AML-193 (cell line): ENCODE measurements around the gene RAPGEF1.

Source experiments
- DNase-seq, 2 experiments: peaks; one replicate each; lab custom pipeline; 2025; lab: John Stamatoyannopoulos, UW

The RAPGEF1 gene

DNA sequence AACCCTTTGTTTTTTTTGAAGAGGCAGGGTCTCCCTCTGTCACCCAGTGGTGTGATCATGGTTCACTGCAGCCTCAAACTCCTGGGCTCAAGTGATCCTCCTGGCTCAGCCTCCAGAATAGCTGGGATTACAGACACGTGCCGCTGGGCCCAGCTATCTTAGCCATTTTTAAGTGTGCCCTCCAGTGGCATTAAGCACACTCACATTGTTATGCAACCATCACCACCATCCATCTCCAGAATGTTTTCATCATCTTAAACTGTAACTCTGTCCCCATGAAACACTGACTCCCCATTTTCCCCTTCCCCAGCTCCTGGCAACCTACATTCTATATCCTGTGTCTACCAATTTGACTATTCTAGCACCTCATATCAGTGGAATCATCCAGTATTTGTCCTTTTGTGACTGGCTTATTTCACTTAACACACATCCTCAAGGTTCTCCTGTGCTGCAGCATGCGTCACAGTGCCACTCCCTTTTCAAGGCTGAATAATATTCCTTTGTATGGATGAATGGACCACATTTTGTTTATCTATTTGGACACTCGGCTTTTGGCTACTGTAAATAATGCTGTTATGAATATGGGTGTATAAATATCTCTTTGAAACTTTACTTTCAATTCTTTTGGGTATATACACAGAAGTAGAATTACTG, 12.5 kb upstream of the RAPGEF1 start:
- DNase-seq: peak; percentile 27 to 38

DNA sequence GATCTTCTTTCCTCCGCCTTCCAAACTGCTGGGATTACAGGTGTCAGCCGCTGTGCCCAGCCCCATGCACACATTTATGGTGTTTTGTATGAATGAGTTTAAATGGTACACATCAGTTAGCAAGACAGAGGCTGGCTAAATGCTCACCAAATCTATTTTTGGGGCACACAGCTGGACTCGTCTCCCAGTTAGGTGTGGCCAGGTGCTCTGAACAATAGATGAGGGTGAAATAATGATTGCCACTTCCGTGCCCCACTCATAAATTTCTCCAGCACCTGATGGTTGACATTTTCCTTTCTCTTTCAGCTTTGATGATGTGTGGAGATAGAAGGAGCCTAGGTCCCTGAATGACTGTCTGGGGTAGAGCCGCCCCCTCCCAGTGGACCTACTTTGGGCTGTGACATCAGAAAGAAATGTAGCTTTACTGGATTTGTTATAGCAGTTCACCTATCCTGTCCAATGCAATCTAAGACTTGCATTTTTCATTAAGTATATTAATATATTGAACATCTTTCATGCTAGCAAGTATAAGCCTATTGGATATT, 8.6 kb upstream of the RAPGEF1 start:
- no peak for DNase-seq

DNA sequence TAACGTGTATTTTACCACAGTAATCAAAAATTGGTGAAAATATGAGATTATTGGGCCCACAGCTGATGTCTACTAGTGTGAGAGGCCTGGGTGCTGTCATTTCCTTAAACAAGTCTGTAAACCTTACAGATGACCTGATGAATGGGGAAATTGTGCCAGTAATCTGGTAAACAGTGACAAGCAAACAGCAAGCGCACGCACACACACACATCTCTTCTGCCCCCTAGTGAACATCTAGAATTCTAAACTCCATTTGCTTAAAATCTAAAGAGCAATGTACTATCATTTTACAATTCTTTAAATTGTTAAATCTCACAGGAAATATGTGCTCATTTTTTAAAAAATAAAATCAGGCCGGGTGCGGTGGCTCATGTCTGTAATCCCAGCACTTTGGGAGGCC, 7.5 kb upstream of the RAPGEF1 start:
- DNase-seq: peak; percentile 75 to 78

DNA sequence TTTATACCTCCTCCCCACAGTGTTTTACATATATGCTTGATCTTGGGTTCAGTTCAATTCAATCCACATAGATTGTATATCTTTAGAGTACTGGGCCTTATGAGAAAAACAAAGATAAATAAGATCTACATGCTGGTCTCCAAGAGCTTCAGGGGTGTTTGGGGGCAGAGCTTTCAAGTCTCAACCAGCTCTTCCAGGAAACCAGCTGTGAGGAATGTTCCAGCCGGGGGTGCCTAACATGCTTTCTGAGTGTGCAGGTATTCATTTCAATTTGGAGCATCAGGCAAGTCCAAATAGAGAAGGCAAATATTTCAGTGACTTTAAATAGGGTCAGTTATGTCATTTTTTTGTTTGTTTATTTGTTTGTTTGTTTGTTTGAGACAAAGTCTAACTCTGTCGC, 5.7 kb upstream of the RAPGEF1 start:
- no peak for DNase-seq

DNA sequence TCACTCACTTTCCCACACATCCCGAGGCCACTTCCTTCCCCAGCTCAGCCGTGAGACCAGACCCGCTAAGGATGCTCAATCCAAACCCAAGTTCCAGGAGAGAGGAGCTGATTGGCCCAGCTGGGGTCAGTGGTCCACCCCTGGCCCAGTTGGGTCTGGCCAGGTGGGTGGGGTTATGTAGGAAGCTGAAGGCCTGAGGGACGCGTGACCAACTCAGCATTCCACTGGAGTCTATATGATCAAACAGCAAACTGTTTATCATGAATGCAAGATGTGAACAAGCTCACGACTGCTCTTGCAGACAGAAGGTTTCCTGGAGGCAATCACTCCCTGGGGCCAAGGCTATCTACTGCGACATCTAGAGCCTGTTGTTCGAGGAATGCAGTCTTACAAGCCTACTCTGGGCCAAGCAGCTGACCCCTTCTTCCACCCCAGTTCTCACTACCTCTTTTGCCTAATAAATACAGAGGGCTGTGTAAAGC, 4.9 kb upstream of the RAPGEF1 start:
- DNase-seq: no peak

DNA sequence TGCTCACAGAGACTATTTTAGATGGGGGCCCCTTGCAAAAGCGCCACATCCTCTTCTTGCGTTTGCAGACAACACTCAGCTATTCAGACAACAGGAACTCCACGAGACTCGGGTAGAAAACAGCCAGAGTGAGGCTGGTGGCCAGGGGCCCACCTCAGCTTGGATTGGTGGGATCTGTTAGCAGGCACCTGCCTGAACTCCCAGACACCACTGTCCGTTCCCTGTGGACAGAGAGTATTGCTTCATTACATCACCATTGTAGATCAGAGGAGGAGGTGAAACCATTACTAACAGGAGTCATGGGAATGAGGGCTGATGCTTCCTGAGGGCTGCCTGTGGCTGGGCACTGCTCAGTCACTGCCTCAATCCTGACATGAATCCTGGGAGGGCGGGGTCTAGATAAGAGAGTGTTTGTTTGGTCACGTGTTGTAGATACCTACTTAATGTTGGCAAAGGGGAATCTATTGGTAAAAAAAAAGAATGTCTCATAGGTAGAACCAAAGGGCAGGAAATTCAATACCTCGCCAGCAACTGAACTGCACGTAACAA, 4.4 kb upstream of the RAPGEF1 start:
- no peak for DNase-seq

DNA sequence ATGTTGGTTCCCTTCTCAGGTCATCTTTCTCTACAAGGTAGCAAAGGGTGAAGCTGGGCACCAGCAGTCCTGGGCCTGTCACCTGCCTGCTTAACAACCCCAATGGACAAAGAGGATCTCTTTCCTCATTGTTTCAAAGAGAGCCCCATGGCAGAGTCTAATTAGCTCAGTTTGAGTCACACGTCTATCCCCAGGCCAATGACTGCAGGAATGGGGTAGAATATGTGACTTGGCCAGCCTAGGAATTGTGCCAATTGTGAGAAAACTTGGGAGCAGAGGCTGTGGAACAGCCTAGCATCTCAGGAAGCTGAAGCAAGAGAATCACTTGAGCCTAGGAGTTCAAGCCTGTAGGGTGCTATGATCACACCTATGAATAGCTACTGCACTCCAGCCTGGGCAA, 3.6 kb upstream of the RAPGEF1 start:
- no peak for DNase-seq

DNA sequence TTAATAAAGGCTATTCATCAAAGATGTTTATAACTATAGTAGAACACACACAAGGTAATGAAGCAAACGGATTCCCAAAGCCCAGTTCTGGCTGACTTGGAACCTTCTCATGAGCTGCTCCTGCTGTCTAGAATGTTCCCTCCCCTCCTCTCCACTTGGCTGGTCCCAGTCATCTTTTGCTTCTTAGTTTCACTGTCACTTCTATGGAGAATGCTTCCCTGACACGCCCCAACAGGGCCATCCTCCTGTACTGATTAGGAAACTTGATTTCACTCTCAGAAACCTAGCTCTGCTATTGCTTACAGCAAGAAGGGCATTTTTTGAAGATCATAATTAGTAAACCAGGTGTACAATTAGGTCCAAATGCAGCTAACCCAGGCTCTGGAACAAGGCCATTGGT, 3.2 kb upstream of the RAPGEF1 start:
- no peak for DNase-seq

DNA sequence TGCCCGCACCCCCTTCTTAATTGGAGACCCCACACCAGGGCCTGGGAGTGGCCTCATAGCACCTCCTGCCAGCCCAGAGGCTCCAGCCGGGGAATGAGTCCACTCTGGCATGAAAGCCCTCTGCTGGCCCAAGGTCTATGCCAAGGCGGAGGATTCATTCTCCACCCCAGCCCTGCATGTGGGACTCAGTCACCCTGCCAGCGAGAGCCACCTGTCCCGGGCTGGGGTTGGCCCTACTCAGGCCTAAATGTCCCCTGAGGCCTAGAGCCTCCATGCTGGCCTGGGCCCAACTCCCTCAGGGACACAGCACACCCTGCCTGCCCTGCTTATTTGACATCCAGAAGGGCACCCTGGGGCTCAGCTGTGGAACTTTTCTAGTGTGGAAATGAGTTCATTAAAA, 1.0 kb upstream of the RAPGEF1 start:
- no peak for DNase-seq

DNA sequence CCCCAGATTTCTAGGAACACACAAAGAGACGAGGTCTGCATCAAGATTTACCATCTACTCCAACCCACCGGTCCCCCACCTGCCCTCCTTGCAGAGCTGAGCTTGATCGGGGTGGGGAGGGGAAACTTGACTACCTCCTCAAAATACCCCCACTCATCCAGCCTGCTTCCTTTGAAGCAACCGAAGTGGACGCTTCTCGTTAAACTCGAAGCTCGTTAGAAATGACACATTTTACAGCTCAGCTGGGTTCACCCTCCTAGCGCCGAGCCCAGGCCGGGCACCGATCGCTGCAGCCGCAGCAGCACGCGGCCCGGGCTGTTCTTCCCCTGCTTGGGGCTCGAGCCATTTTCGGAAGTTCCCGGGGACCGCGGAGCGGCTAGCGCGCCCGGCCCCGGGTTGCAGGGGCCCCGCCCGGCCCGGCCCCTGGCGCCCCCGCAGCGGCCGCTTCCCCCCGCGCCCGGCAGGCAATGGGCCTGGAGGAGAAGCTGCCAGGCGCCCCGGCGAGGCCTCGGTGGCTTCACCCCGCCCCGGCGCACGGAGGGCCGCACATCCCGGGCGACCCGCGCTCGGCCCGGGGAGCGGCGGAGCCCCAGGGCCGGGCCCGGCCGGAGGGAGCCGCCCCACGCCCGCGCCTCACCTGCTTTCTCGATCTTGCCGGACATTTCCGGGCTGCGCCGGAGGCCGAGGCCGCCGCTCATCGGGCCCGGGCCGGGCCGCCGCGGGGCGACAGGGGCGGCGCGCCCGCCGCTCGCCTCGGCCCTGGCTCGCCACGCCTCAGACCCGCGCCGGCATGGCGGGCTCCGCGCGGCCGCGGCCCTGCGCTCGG, 530 bp downstream of the RAPGEF1 start:
- peak; percentile 21 to 22 for DNase-seq

DNA sequence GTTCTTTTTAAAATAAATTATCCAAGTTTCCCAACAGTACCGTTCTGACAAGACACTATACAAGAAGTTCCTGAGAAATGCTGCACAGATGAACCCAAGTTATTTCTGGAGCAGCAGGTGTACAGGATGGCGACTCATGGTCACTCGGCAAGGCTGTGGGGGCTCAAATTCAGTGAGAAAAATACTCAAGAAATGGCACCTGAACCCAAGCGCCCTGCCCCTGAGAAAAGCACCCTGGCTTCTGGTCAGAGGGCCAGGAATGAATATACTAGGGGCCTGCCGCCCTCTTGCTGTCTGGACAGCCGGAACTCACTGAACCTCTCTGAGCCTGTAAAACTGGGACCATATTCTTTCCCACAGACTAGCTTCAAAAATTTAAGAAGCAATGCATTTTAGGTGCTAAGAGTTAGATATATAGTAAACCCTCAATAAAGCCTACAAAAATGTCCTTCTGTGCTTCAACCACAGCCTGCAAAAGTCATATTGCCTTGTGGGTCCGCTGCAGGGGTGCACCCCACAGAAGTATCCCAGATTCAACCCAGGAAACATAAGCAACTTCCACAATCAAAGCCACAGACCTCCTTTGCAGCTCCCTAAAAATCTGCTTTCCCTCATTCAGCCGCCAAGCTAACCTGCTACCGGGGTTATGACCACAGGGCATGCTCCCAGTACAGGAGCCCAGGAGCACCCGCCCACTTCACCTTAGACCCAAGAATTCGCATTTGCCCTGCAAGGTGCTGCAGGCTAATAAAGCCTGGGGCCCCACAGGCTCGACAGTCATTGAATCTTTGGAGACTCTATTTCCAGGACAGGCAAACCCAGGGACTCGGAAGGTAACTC, 1.4 kb downstream of the RAPGEF1 start:
- no peak for DNase-seq

DNA sequence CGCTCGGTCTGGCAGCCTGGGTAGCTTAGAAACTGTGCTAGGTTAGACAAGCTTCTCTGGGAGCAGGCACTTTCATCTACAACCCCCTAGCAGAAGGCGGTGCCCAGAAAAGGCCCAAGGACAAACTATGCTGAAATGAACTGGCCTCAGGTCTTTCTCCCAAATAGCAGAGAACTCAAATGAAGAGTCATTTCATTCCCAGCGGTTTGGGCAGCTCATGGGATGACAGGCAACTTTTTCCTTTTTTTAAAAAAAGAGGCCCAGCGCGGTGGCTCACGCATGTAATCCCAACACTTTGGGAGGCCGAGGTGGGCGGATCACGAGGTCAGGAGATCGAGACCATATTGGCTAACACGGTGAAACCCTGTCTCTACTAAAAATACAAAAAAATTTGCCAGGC, 2.5 kb downstream of the RAPGEF1 start:
- DNase-seq: no peak

DNA sequence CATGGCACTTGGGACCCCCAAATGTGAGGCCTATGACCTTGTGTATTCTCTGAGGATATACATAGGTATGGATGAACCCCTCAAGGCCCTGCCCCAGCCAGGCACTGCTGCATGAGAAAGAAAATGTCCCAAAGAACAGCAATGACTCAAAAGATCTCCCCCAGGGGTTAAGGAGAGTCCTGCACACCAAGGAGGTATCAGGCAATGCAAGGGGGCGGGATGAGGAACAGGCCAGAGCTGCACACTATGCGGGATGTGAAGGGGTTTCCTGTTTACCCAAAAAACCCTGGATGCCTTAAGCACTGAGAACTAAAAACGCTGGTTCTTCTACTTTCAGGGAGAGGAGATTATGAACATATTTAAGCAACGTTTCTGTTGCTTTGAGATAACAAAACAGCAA, 3.4 kb downstream of the RAPGEF1 start:
- DNase-seq: no peak

DNA sequence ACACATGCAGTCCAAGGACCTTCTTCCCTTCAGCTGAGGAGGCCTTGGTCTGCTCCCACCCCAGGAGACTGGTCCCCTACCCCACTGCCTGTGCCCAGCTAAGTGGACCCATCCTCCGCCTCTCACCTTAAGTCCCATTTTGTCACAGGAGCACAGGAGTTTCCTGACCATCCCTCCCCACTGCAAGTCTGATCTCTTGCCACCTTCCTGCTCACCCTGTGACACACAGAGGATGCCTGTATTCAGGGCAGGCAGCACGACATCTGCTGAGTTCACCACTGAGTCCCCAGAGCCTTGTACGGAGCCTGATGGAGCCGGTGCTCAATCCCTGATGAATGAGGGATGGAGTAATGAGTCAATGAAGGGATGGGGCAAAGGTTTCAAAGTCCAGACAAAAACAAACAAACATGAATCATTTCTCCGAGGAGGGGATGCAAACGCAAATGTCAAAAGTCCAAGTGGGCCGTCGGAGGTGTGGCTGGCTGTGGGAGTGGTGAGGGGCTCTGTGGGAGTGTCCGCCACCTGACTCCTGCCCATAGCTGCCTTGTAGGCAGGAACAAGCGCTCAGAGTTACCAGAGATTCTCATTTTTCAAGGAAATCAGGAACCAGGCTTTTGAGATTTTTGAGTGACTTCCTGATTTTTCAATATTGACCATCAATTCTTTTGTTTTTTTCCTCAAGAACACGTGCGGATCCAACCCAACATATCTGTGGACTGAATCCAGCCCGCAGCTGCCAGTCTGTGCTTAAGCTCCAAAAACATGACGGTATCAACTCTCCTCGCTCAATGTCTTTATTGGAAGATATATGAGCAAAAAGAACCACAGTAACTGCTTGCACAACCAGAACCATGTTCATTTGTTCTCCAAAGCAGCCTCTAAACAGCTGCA, 4.4 kb downstream of the RAPGEF1 start:
- DNase-seq: no peak

DNA sequence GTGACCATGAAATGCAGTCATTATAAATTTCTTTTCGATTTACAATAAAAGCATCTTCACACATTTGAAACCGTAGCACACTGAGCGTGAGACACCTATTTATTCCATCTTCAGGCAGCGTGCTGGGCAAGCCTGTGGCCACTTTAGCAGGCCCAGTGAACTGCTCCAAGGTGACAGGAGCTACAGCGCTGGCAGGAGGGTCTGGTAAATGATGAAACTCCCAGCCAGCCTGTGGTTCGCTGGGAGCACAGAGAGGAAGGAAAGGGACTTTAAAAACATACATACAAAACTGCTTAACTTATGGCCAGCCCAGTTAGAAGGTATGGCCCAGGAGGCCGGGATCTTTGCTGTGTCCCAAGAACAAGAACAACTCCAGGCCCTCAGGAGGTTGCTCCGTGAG, 5.1 kb downstream of the RAPGEF1 start:
- DNase-seq: no peak

DNA sequence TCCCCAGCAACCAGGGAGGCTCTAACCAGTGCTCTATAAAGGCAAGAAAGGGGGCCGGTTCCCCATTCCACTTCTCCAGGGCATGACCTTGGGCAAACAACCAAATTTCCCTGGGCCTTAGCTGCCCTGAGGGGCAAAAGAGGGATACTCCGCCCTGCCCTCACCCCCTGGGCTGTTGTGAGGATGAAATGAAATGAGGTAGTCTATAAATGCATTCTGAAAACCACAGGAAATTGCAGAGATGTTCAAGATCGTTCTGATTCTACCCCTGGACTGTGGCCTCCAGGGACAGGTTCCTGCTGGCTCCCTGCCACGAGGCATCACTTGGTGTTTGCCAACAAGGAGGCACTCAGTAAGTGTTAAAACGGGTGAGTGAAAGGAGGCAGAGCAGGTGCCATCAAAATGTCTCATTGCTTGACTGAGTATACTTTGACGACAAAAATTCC, 5.7 kb downstream of the RAPGEF1 start:
- DNase-seq: peak; percentile 90 to 92

DNA sequence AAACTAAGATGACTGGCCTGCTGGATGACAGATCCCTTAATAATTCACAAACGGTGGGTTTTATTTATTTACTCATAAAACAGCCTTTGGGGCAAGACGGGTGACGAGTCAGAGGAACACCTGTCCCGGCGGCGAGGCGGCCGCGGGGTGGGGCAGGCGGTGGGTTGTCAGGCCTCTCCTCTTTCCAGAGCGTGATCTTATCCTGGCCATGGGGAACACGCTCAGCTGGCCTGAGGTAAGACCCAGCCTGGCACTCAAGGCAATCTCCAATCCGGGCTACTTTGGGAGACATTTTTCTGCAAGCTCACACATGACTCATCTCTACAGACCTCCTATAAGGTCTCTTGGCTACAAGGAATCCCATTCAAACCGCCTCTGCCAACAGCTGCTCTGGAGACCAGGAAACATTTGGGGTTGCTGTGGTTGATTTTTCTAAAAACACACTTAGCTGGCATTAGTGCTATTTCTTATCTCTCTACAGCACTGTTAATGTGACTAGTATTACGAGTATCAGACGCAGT, 6.3 kb downstream of the RAPGEF1 start:
- peak; percentile 40 to 61 for DNase-seq

DNA sequence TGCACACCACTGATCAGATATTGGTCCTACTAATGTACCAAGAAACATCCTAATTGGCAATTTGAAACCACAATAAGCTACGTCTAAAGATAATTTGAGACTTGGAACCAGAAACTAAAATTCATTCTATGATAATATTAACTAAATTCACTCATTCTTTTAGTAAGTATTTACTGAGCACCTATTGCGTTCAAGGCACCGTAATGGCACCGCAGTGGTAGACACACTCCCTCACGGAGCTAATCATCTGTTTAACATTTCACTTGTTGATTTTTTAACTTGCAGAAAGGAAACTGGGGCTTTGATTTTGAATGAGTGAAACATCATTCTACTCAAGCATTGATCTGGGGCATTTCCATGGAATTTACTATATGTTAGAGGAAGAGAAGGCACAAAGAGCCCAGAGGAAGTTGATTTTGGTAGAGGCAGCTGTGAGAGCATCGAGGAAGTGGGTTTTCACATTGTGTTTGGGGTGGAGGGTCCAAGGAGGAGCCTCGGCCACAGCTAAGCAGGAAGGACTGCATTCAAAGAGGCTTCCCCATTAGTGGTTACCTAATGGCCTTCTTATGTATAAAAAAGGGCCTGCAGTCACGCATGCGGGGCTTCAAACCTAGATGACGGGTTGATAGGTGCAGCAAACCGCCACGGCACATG, 7.1 kb downstream of the RAPGEF1 start:
- peak; percentile 81 to 82 for DNase-seq

DNA sequence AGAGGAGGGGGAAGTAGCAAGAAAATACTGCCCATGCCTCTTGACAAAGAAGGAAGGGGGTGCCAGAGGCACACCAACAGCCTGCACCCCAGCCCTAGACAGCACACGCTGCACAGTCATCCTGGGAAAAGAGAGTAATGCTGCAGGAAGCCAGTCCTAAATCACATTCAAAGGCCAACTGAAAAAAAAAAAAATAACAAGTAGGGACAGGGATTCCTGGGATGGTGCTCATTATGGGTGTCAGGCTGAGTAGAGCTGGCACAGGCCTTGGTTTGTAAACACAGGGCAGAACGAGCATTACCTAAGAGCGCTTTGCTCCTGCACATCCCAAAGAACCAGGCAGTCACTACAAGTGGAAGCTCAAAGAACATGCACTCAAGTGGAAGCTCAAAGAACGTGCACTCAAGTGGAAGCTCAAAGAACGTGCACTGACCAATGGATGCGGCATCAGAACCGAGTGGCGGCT, 7.8 kb downstream of the RAPGEF1 start:
- no peak for DNase-seq

DNA sequence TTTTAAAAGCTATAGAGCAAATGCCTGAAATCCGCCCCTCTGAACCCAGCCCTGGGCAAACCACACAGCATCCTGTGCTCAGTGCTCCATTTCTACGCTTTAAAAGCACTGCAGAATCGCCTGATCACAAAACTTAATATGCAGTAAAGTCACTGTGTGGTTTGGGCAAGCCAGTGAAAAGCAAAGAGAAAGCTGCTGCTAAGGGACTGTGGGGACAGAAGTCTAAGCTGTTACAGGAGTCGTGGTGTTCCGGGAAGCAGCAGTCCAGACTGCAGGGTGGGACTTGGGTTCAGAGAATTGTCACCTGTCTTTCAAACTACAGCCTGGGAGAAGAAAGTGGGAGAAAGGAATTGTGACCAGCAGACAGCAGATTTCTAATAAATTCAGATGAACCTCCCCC, 8.2 kb downstream of the RAPGEF1 start:
- DNase-seq: no peak
